ENCODE data around the gene RPS25.

DNA sequence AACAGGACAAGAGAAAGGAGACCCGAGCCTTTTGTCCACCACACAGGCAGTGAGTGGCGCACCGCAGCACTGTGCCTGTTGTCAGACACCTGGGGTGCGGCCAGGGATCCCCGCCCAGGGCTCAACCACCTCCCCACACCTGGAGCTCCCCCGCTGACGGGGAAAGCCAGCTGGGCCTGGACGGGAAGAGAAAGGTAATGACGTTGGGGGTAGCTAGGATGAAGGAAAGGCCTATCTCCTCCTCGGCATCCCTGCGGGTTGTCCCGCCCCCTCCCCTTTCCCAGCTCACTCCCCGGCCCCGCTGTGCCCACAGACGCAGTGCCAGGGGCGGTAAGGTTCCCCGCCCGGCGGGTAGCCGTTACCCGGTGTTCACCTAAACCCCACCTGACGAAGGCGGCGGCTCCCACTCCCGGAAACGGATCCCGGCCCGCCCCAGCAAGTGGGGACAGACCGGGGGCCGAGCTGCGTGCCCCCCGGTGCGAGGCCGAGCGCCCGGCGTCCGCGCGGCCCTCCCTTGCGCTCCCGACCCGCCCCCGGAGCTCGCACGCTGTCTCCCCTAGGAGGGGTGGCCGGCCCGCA is 38.4 kb upstream of the RPS25 start:
- TF ChIP-seq EGR1 (IDR thresholded peaks at IDR 0.05; ENCODE audit: low read depth in 2 of 2), result no peak
- TF ChIP-seq, protein P1, sequence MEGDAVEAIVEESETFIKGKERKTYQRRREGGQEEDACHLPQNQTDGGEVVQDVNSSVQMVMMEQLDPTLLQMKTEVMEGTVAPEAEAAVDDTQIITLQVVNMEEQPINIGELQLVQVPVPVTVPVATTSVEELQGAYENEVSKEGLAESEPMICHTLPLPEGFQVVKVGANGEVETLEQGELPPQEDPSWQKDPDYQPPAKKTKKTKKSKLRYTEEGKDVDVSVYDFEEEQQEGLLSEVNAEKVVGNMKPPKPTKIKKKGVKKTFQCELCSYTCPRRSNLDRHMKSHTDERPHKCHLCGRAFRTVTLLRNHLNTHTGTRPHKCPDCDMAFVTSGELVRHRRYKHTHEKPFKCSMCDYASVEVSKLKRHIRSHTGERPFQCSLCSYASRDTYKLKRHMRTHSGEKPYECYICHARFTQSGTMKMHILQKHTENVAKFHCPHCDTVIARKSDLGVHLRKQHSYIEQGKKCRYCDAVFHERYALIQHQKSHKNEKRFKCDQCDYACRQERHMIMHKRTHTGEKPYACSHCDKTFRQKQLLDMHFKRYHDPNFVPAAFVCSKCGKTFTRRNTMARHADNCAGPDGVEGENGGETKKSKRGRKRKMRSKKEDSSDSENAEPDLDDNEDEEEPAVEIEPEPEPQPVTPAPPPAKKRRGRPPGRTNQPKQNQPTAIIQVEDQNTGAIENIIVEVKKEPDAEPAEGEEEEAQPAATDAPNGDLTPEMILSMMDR (IDR thresholded peaks at IDR 0.05; ENCODE audit: low read depth, low read length, missing input control), result no peak
- TF ChIP-seq SP1 (IDR thresholded peaks at IDR 0.05), result no peak
- TF ChIP-seq RAD21 (IDR thresholded peaks at IDR 0.05), result no peak
- TF ChIP-seq YY1 (IDR thresholded peaks at IDR 0.05), result no peak
- TF ChIP-seq ZBTB33 (IDR thresholded peaks at IDR 0.05), result no peak
- TF ChIP-seq, protein P2, sequence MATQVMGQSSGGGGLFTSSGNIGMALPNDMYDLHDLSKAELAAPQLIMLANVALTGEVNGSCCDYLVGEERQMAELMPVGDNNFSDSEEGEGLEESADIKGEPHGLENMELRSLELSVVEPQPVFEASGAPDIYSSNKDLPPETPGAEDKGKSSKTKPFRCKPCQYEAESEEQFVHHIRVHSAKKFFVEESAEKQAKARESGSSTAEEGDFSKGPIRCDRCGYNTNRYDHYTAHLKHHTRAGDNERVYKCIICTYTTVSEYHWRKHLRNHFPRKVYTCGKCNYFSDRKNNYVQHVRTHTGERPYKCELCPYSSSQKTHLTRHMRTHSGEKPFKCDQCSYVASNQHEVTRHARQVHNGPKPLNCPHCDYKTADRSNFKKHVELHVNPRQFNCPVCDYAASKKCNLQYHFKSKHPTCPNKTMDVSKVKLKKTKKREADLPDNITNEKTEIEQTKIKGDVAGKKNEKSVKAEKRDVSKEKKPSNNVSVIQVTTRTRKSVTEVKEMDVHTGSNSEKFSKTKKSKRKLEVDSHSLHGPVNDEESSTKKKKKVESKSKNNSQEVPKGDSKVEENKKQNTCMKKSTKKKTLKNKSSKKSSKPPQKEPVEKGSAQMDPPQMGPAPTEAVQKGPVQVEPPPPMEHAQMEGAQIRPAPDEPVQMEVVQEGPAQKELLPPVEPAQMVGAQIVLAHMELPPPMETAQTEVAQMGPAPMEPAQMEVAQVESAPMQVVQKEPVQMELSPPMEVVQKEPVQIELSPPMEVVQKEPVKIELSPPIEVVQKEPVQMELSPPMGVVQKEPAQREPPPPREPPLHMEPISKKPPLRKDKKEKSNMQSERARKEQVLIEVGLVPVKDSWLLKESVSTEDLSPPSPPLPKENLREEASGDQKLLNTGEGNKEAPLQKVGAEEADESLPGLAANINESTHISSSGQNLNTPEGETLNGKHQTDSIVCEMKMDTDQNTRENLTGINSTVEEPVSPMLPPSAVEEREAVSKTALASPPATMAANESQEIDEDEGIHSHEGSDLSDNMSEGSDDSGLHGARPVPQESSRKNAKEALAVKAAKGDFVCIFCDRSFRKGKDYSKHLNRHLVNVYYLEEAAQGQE (IDR thresholded peaks at IDR 0.05), result no peak
